Osteoblast (primary cell): ENCODE data around the gene HOXC9. TPM values are rescaled to one million over a fixed set of nuclear protein-coding genes. Genes with fewer than 3 reads are reported as not detected.
A peak's percentile ranks its signal among the peaks of the same experiment; 100 is the strongest.

Experiments
- DNase-seq: peaks from one replicate; pipeline ENCODE4 v3.0.0; 2011; ENCODE audit warnings: low spot score, mixed read lengths; ENCODE audit not compliant: insufficient read length; ENCODE audit errors: missing footprints
- H2AFZ ChIP-seq: 2 replicates; pipeline ENCODE4 v1.6.0; 2011; ENCODE audit warnings: mild to moderate bottlenecking, low read length
- H3K27ac ChIP-seq: 2 replicates; pipeline ENCODE4 v1.5.1; 2011; ENCODE audit warnings: mild to moderate bottlenecking, low read depth, low read length, moderate library complexity
- H3K27me3 ChIP-seq: 2 replicates; pipeline ENCODE4 v1.6.0; 2012; ENCODE audit warnings: mild to moderate bottlenecking, control low read depth, inconsistent platforms, low read length, moderate library complexity; ENCODE audit not compliant: insufficient read depth
- H3K36me3 ChIP-seq: 2 replicates; pipeline ENCODE4 v1.5.1; 2011; ENCODE audit warnings: mild to moderate bottlenecking, low read length, control low read depth, moderate library complexity; ENCODE audit not compliant: insufficient read depth
- H3K4me1 ChIP-seq: 2 replicates; pipeline ENCODE4 v1.5.1; 2011; ENCODE audit warnings: mild to moderate bottlenecking, low read length, control low read depth, moderate library complexity; ENCODE audit not compliant: insufficient read depth
- H3K4me2 ChIP-seq: 2 replicates; pipeline ENCODE4 v1.6.0; 2011; ENCODE audit warnings: mild to moderate bottlenecking, low read length; ENCODE audit not compliant: insufficient read depth
- H3K4me3 ChIP-seq: fragments of 200-600 bp; sonication (generic); 3 replicates; pipeline ENCODE4 v1.5.1; 2012; ENCODE audit warnings: mild to moderate bottlenecking, low read length, inconsistent platforms; ENCODE audit not compliant: insufficient read depth
- H3K79me2 ChIP-seq: 2 replicates; pipeline ENCODE4 v1.6.0; 2012; ENCODE audit warnings: mild to moderate bottlenecking, low read length, control low read depth, inconsistent platforms; ENCODE audit not compliant: insufficient read depth
- H3K9me3 ChIP-seq: 2 replicates; pipeline ENCODE4 v1.5.1; 2011; ENCODE audit warnings: low read depth, low read length, control low read depth
- H4K20me1 ChIP-seq: 2 replicates; pipeline ENCODE4 v1.6.0; 2012; ENCODE audit warnings: mild to moderate bottlenecking, low read length, control low read depth; ENCODE audit not compliant: insufficient read depth
- CTCF ChIP-seq: IDR thresholded peaks from 2 replicates; pipeline ENCODE4 v1.5.1; 2011; ENCODE audit warnings: mild to moderate bottlenecking, low read depth, low read length, moderate library complexity; ENCODE audit errors: extremely low read depth
- total RNA-seq: library from RNA; depleted of rRNA; stranded (reverse); fragments of >200 nt; gene quantifications from 2 replicates; pipeline ENCODE4 v1.2.3, GENCODE V29; 2012

HOXC9 gene
- total RNA-seq, 1 donor: 11.6 TPM

GRCh38 chr12:53998900-53999236, 1.1 kb upstream of the HOXC9 start:
- Histone ChIP-seq H3K9me3 (no peaks in the 10 kb centered on the region), H3K79me2 (peaks cover 93% of the 10 kb centered on the region), H3K27ac (no peak overlapping the region), H3K36me3 (peaks cover 10% of the 10 kb centered on the region), H3K4me2 (peak overlapping the region; percentile 88), H3K27me3 (no peaks in the 10 kb centered on the region), H3K4me3 (peak overlapping the region; percentile 93), H4K20me1 (peaks cover 6% of the 10 kb centered on the region), H3K4me1 (peaks cover 47% of the 10 kb centered on the region), H2AFZ (no peak overlapping the region)
- DNase-seq: peak; percentile 62
- TF ChIP-seq CTCF: peak; percentile 9

- peak overlapping the region; percentile 93 for H3K4me3 ChIP-seq
- DNase-seq: peak; percentile 98
Measured at GRCh38 chr12:53999559-54000115, 324 bp upstream of the HOXC9 start.

GRCh38 chr12:54001283-54002187, 1.6 kb downstream of the HOXC9 start:
- peaks cover 84% of the 10 kb centered on the region for H3K79me2 ChIP-seq

More at GRCh38 chr12:53999559-54000115, 324 bp upstream of the HOXC9 start:
- Histone ChIP-seq H3K79me2 (peaks cover 88% of the 10 kb centered on the region), H2AFZ (peak overlapping the region; percentile 91), H3K27ac (peak overlapping the region; percentile 87), H3K36me3 (peaks cover 10% of the 10 kb centered on the region), H3K4me1 (peaks cover 44% of the 10 kb centered on the region), H3K27me3 (no peaks in the 10 kb centered on the region), H3K4me2 (peak overlapping the region; percentile 88), H4K20me1 (peaks cover 6% of the 10 kb centered on the region), H3K9me3 (no peaks in the 10 kb centered on the region)
- TF ChIP-seq CTCF: no peak

More at GRCh38 chr12:54001283-54002187, 1.6 kb downstream of the HOXC9 start:
- Histone ChIP-seq H3K4me2 (peak overlapping the region; percentile 88), H3K27me3 (no peaks in the 10 kb centered on the region), H3K27ac (peak overlapping the region; percentile 33), H4K20me1 (peaks cover 8% of the 10 kb centered on the region), H3K4me1 (peaks cover 44% of the 10 kb centered on the region), H3K4me3 (peak overlapping the region; percentile 93), H3K36me3 (peaks cover 10% of the 10 kb centered on the region), H2AFZ (no peak overlapping the region), H3K9me3 (no peaks in the 10 kb centered on the region)
- no peak for TF ChIP-seq CTCF
- no peak for DNase-seq
